H9 (cell line): ENCODE data around the gene MYO1F. TPM values are rescaled to one million over a fixed set of nuclear protein-coding genes. Genes with fewer than 3 reads are reported as not detected.

Experiments
- DNase-seq: peaks from one replicate; pipeline ENCODE4 v3.0.0-alpha.2; 2017
- H2AFZ ChIP-seq: one replicate; pipeline ENCODE4 v1.6.1; 2013; ENCODE audit warnings: mild to moderate bottlenecking, low read length, control low read depth, moderate library complexity
- H2AK5ac ChIP-seq: 2 replicates; pipeline ENCODE4 v1.6.1; 2013; ENCODE audit warnings: low read length, control low read depth, mixed read lengths; ENCODE audit not compliant: insufficient read length
- H2BK120ac ChIP-seq: one replicate; pipeline ENCODE4 v1.6.1; 2013; ENCODE audit warnings: low read depth, mild to moderate bottlenecking, low read length, control low read depth, inconsistent platforms; ENCODE audit not compliant: poor library complexity, severe bottlenecking
- H2BK12ac ChIP-seq: 2 replicates; pipeline ENCODE4 v1.6.1; 2013; ENCODE audit warnings: low read length, control low read depth, mixed read lengths, low read depth; ENCODE audit not compliant: insufficient read length
- H2BK15ac ChIP-seq: 2 replicates; pipeline ENCODE4 v1.6.1; 2013; ENCODE audit warnings: low read depth, low read length, control low read depth
- H2BK20ac ChIP-seq: one replicate; pipeline ENCODE4 v1.6.1; 2013; ENCODE audit warnings: low read depth, mild to moderate bottlenecking, low read length, control low read depth, inconsistent platforms; ENCODE audit not compliant: poor library complexity, severe bottlenecking
- H2BK5ac ChIP-seq: 2 replicates; pipeline ENCODE4 v1.6.1; 2013; ENCODE audit warnings: low read length, control low read depth, mixed read lengths; ENCODE audit not compliant: insufficient read length
- H3K14ac ChIP-seq: 2 replicates; pipeline ENCODE4 v1.6.1; 2013; ENCODE audit warnings: low read length, control low read depth; ENCODE audit not compliant: insufficient read depth
- H3K18ac ChIP-seq: 2 replicates; pipeline ENCODE4 v1.6.1; 2013; ENCODE audit warnings: low read depth, mild to moderate bottlenecking, mixed read lengths, low read length, control low read depth; ENCODE audit not compliant: insufficient read length
- H3K23ac ChIP-seq: 2 replicates; pipeline ENCODE4 v1.6.1; 2013; ENCODE audit warnings: low read length, control low read depth, mixed read lengths, low read depth; ENCODE audit not compliant: insufficient read length
- H3K23me2 ChIP-seq: 2 replicates; pipeline ENCODE4 v1.6.1; 2013; ENCODE audit warnings: low read depth, mild to moderate bottlenecking, mixed read lengths, low read length, control low read depth; ENCODE audit not compliant: insufficient read length, poor library complexity, severe bottlenecking
- H3K27ac ChIP-seq: 2 replicates; pipeline ENCODE4 v1.5.1; 2013; ENCODE audit warnings: low read length, control low read depth, mixed read lengths, low read depth; ENCODE audit not compliant: insufficient read length
- H3K27me3 ChIP-seq: 2 replicates; pipeline ENCODE4 v1.6.1; 2013; ENCODE audit warnings: low read length, control low read depth, inconsistent platforms; ENCODE audit not compliant: insufficient read depth
- H3K4ac ChIP-seq: 2 replicates; pipeline ENCODE4 v1.6.1; 2013; ENCODE audit warnings: low read depth, mild to moderate bottlenecking, control low read depth, inconsistent platforms, low read length, moderate library complexity
- H3K4me1 ChIP-seq: 2 replicates; pipeline ENCODE4 v1.6.1; 2013; ENCODE audit warnings: low read length, control low read depth, inconsistent platforms; ENCODE audit not compliant: insufficient read depth
- H3K4me2 ChIP-seq: 2 replicates; pipeline ENCODE4 v1.6.1; 2013; ENCODE audit warnings: low read length, control low read depth, mixed read lengths; ENCODE audit not compliant: insufficient read length, insufficient read depth
- H3K56ac ChIP-seq: 2 replicates; pipeline ENCODE4 v1.6.1; 2013; ENCODE audit warnings: low read depth, mild to moderate bottlenecking, mixed read lengths, low read length, control low read depth; ENCODE audit not compliant: insufficient read length
- H3K79me1 ChIP-seq: 2 replicates; pipeline ENCODE4 v1.6.1; 2013; ENCODE audit warnings: low read depth, mild to moderate bottlenecking, moderate library complexity, low read length, control low read depth, inconsistent platforms; ENCODE audit not compliant: insufficient read depth, poor library complexity, severe bottlenecking
- H3K79me2 ChIP-seq: 2 replicates; pipeline ENCODE4 v1.6.1; 2013; ENCODE audit warnings: low read length, control low read depth, inconsistent platforms; ENCODE audit not compliant: insufficient read depth
- H3K9ac ChIP-seq: 2 replicates; pipeline ENCODE4 v1.6.1; 2013; ENCODE audit warnings: low read length, control low read depth, mixed read lengths; ENCODE audit not compliant: insufficient read length; ENCODE audit errors: extremely low read depth
- H3K9me3 ChIP-seq: one replicate; pipeline ENCODE4 v1.6.1; 2013; ENCODE audit warnings: low read depth, low read length, inconsistent platforms; ENCODE audit not compliant: control insufficient read depth
- H3T11ph ChIP-seq: one replicate; pipeline ENCODE4 v1.6.1; 2013; ENCODE audit warnings: mild to moderate bottlenecking, low read length, control low read depth, inconsistent platforms
- H4K20me1 ChIP-seq: one replicate; pipeline ENCODE4 v1.6.1; 2013; ENCODE audit not compliant: control insufficient read depth, insufficient read length, insufficient read depth
- H4K5ac ChIP-seq: 2 replicates; pipeline ENCODE4 v1.6.1; 2013; ENCODE audit warnings: low read depth, mild to moderate bottlenecking, mixed read lengths, low read length, control low read depth; ENCODE audit not compliant: insufficient read length
- H4K8ac ChIP-seq: replicated peaks from 2 replicates; pipeline ENCODE4 v1.6.1; 2013; ENCODE audit warnings: low read length, control low read depth, mixed read lengths, low read depth; ENCODE audit not compliant: insufficient read length
- H4K91ac ChIP-seq: 2 replicates; pipeline ENCODE4 v1.6.1; 2013; ENCODE audit warnings: low read depth, mild to moderate bottlenecking, moderate library complexity, mixed read lengths, low read length, control low read depth; ENCODE audit not compliant: insufficient read length
- H3K27ac Mint-ChIP-seq, 3 experiments: 2 replicates in 2 of 3; 3 replicates in 1 of 3; pipeline ENCODE4 v1.8.0; 2020 to 2021; ENCODE audit warnings: mixed read lengths in 3 of 3, mild to moderate bottlenecking in 1 of 3, moderate library complexity in 1 of 3
- H3K27me3 Mint-ChIP-seq: 2 replicates; pipeline ENCODE4 v1.8.0; 2021; ENCODE audit warnings: low read depth, mild to moderate bottlenecking, moderate library complexity, mixed read lengths
- H3K36me3 Mint-ChIP-seq, 3 experiments: 2 replicates in 2 of 3; 3 replicates in 1 of 3; pipeline ENCODE4 v1.8.0; 2020 to 2021; ENCODE audit warnings: low read depth in 3 of 3, mixed read lengths in 3 of 3; ENCODE audit not compliant: insufficient read depth in 1 of 3
- H3K4me1 Mint-ChIP-seq, 2 experiments: 2 replicates each; pipeline ENCODE4 v1.8.0; 2020; ENCODE audit warnings: mixed read lengths in 2 of 2
- H3K4me3 Mint-ChIP-seq, 2 experiments: 2 replicates in 1 of 2; 3 replicates in 1 of 2; pipeline ENCODE4 v1.8.0; 2020 to 2021; ENCODE audit warnings: mild to moderate bottlenecking in 2 of 2, mixed read lengths in 2 of 2, moderate library complexity in 1 of 2
- H3K9me3 Mint-ChIP-seq, 2 experiments: 2 replicates in 1 of 2; 3 replicates in 1 of 2; pipeline ENCODE4 v1.8.0; 2020; ENCODE audit warnings: mild to moderate bottlenecking in 2 of 2, mixed read lengths in 2 of 2, moderate library complexity in 1 of 2
- WGBS: extraction: QIAGEN DNeasy Blood & Tissue Kit; methylation state at CpG from one replicate; pipeline ENCODE4 v1.1.7; 2013; ENCODE audit warnings: missing lambda C conversion rate, low lambda C conversion rate, mixed read lengths; ENCODE audit not compliant: insufficient read length; ENCODE audit errors: extremely low coverage; 5-methylcytosine and 5-hydroxymethylcytosine counted together
- total RNA-seq: library from RNA; stranded (reverse); gene quantifications from 2 replicates; pipeline ENCODE4 v1.2.1, GENCODE V29; 2021
- TF ChIP-seq, protein P1 (sequence below): fragments of 200-600 bp; sonication (generic); conservative IDR thresholded peaks from 3 replicates; pipeline ENCODE4 v1.8.0; 2021; ENCODE audit warnings: antibody characterized with exemption, mild to moderate bottlenecking

The MYO1F gene
- total RNA-seq, 1 experiment from 2014 or later, result 1.0 TPM

DNA sequence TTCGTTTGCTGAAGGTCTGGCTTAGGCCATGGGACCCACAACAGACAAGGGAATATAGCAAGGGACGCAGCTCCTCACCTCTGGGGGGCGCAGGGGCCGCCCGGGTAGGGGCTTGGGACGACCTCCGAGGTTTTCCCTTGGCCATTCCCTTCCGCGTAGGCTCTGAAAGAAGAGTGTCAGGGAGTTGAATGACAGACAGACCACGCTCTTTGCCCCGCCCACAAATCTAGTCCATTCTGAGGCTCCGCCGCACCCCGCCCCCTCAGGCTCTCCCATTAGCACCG lies 51.9 kb downstream of the MYO1F start:
- Histone ChIP-seq H4K91ac (no peak overlapping the region), H3K4me2 (peak overlapping the region; percentile 25), H3T11ph (no peak overlapping the region), H2BK5ac (no peak overlapping the region), H3K9ac (peak overlapping the region; percentile 26), H3K27ac (no peak overlapping the region), H3K27me3 (no peaks in the 10 kb centered on the region), H3K14ac (no peak overlapping the region), H4K20me1 (no peaks in the 10 kb centered on the region), H3K23me2 (no peaks in the 10 kb centered on the region), H3K4me1 (peaks cover 3% of the 10 kb centered on the region; the same call in 1 of the 2 replicates), H3K18ac (no peak overlapping the region), H3K56ac (no peak overlapping the region), H3K9me3 (no peaks in the 10 kb centered on the region), H4K8ac (no peak overlapping the region), H3K79me2 (no peaks in the 10 kb centered on the region), H4K5ac (no peak overlapping the region), H2BK20ac (no peak overlapping the region), H2AK5ac (no peak overlapping the region), H3K4ac (no peak overlapping the region), H2BK120ac (no peak overlapping the region), H3K23ac (no peak overlapping the region), H2BK12ac (no peak overlapping the region), H3K79me1 (no peaks in the 10 kb centered on the region), H2BK15ac (no peak overlapping the region), H2AFZ (peak overlapping the region; percentile 72)
- peaks cover 0 to 2% (median 0%) of the 10 kb centered on the region in 3 experiments; a peak in 3 of 7 replicates for H3K36me3 Mint-ChIP-seq
- no peak for DNase-seq
- no peak overlapping the region for H3K4me3 Mint-ChIP-seq
- H3K4me1 Mint-ChIP-seq, result peaks cover 10 to 19% of the 10 kb centered on the region in 2 experiments
- H3K9me3 Mint-ChIP-seq, result no peaks in the 10 kb centered on the region; a peak in 2 of 5 replicates
- TF ChIP-seq, protein P1, sequence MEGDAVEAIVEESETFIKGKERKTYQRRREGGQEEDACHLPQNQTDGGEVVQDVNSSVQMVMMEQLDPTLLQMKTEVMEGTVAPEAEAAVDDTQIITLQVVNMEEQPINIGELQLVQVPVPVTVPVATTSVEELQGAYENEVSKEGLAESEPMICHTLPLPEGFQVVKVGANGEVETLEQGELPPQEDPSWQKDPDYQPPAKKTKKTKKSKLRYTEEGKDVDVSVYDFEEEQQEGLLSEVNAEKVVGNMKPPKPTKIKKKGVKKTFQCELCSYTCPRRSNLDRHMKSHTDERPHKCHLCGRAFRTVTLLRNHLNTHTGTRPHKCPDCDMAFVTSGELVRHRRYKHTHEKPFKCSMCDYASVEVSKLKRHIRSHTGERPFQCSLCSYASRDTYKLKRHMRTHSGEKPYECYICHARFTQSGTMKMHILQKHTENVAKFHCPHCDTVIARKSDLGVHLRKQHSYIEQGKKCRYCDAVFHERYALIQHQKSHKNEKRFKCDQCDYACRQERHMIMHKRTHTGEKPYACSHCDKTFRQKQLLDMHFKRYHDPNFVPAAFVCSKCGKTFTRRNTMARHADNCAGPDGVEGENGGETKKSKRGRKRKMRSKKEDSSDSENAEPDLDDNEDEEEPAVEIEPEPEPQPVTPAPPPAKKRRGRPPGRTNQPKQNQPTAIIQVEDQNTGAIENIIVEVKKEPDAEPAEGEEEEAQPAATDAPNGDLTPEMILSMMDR, result peak; percentile 75
- H3K27me3 Mint-ChIP-seq, result peaks cover 3% of the 10 kb centered on the region
- no CpG with 5 or more reads among the region's 15 CpGs for WGBS
- H3K27ac Mint-ChIP-seq, result no peak overlapping the region
